HCT116 (cell line): Measurements from ENCODE around the gene ZNF335.

Source experiments
- CTCF ChIP-seq, 3 experiments: fragments of 200-600 bp in 1 of 3; sonication (generic) in 1 of 3; IDR thresholded peaks in 2 of 3; conservative IDR thresholded peaks in 1 of 3; 2 replicates each; pipeline ENCODE4 v1.5.1; 2012 to 2017; ENCODE audit warnings: low read depth in 2 of 3, low read length in 2 of 3, antibody characterized with exemption in 1 of 3, borderline replicate concordance in 1 of 3, control low read depth in 1 of 3, mild to moderate bottlenecking in 1 of 3, mixed read lengths in 1 of 3, mixed run types in 1 of 3, moderate library complexity in 1 of 3; ENCODE audit not compliant: insufficient read depth in 1 of 3
- EZH2phosphoT487 ChIP-seq: fragments of 200-600 bp; IDR thresholded peaks from 2 replicates; pipeline ENCODE4 v1.6.1; 2018; ENCODE audit warnings: antibody characterized with exemption, borderline replicate concordance
- POLR2A ChIP-seq: IDR thresholded peaks from 2 replicates; pipeline ENCODE4 v1.7.0; 2011; ENCODE audit warnings: borderline replicate concordance; ENCODE audit not compliant: insufficient read depth, insufficient read length; ENCODE audit errors: extremely low read depth
- POLR2AphosphoS5 ChIP-seq: IDR thresholded peaks from 2 replicates; pipeline ENCODE4 v1.6.1; 2011; ENCODE audit warnings: mild to moderate bottlenecking, low read depth, low read length, moderate library complexity
- RAD21 ChIP-seq: IDR thresholded peaks from 2 replicates; pipeline ENCODE4 v1.6.1; 2012; ENCODE audit warnings: low read depth, mild to moderate bottlenecking
- REST ChIP-seq: IDR thresholded peaks from 2 replicates; pipeline ENCODE4 v1.6.1; 2012; ENCODE audit warnings: low read depth
- SIN3A ChIP-seq: IDR thresholded peaks from 2 replicates; pipeline ENCODE4 v1.6.1; 2012; ENCODE audit warnings: low read depth
- SRF ChIP-seq: IDR thresholded peaks from 2 replicates; pipeline ENCODE4 v1.6.1; 2012; ENCODE audit warnings: low read depth
- TCF7L2 ChIP-seq: IDR thresholded peaks from 2 replicates; pipeline ENCODE4 v1.7.0; 2011; ENCODE audit warnings: borderline replicate concordance, inconsistent platforms; ENCODE audit not compliant: insufficient read depth, insufficient read length; ENCODE audit errors: extremely low read depth
- ZBTB33 ChIP-seq: IDR thresholded peaks from 2 replicates; pipeline ENCODE4 v1.6.1; 2011; ENCODE audit warnings: mild to moderate bottlenecking, low read length, moderate library complexity; ENCODE audit not compliant: insufficient replicate concordance; ENCODE audit errors: extremely low read depth
- ZFX ChIP-seq: fragments of 450-650 bp; IDR thresholded peaks from 2 replicates; pipeline ENCODE4 v1.6.1; 2017

GRCh38 chr20:45985573-45985972, 13.6 kb upstream of the ZNF335 start:
- no peak for TF ChIP-seq ZBTB33
- TF ChIP-seq SRF, result no peak
- no peak for TF ChIP-seq ZFX
- no peak for TF ChIP-seq POLR2A
- peak in 2 of 3 experiments; percentile 18 to 25; a peak in 2 of 6 replicates for TF ChIP-seq CTCF (IDR thresholded peaks at IDR 0.05 in 2 of 3, conservative IDR thresholded peaks at IDR 0.05 in 1 of 3; ENCODE audit: borderline replicate concordance in 1 of 3, insufficient read depth in 1 of 3, low read depth in 2 of 3, low read length in 2 of 3)
- TF ChIP-seq REST, result no peak
- TF ChIP-seq SIN3A, result no peak
- TF ChIP-seq RAD21, result peak; percentile 49; the same call in 1 of the 2 replicates
- no peak for TF ChIP-seq POLR2AphosphoS5
- no peak for TF ChIP-seq EZH2phosphoT487
- no peak for TF ChIP-seq TCF7L2
